ENCODE data around the gene CDH13. TPM values are rescaled to one million over a fixed set of nuclear protein-coding genes. Genes with fewer than 3 reads are reported as not detected.

The CDH13 gene
- polyA plus RNA-seq, 1 donor = 8.7 TPM

DNA sequence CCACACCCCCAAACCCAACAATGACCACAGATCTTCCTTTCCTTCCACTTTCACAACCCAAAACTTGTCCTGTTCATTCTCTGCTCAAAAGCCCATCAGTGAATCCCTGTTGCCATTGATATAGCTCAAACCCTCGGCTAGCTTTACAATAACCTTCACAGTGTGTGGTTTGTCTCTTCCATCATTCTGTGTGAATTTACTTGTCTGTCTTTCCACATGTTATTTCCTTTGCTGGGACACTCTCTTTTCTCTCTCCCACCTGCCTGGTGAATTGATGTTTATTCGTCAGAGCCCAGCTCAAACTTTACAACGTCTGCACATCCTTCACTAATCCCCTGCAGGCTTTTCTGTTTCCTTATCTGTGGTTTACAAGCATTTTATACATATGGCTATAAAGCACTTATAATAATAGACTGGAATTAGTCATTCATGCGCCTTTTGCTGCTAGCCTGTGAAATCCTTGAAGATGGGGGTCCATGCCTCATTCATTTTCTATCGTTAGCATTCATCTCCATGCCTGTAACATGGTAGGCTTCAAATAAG is 114.4 kb downstream of the CDH13 start:
- DNase-seq = no peak

DNA sequence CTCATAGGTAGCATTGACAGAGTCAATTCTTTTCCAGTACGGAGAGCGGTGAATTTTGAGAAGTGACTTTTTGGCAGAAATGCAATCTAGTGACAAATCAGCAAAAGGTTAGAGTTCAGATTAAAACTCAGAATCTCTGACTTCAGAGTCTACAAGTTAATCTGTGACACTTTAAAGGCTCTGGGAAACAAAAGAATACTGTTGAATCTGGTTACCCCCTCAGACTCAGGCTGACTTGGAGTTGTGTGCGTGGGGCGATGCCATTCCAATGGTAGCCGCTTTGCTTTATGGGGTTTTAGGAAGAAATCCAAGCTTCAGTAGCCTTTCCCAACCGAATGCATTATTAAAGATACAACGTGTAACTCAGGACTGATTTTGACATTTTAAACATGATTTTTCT is 118.2 kb downstream of the CDH13 start:
- no peak for DNase-seq

DNA sequence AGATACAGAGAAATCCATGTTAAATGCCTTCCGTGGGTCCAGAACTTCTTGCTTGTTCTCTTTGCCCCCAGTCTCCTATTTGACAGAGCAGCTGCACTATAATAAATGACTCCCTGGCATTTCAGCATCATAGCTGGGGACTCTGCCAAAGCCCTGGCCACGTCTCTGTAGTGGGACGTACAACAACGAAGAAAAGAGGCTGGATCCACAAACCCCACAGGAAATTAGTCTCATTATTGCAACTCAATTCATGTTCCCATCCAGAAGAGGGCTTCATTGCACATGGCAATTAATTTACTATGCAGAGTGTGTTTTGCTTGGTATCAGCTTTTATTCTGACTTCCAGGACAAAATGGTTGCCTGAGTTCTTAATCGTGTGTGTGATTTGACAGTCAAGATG is 121.3 kb downstream of the CDH13 start:
- DNase-seq = no peak

DNA sequence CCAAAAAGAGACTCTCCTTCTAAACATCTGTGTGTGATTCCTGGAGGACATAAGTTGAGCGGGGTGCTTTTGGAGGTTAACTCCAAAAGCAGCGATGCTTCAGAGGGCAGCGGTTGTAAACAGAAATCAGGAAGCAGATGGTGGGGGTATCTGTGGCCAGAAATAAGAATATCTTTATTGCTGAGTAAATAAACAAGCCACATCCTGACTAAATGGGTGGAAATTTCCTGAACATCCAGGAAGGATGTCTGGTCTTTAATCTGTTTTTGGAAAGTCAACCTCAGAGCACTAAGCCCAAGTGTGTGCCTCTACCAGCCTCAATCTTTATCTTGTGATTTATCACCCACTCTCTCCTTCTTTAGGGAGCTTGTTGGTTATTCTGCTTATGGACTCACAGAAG is 123.3 kb downstream of the CDH13 start:
- no peak for DNase-seq

DNA sequence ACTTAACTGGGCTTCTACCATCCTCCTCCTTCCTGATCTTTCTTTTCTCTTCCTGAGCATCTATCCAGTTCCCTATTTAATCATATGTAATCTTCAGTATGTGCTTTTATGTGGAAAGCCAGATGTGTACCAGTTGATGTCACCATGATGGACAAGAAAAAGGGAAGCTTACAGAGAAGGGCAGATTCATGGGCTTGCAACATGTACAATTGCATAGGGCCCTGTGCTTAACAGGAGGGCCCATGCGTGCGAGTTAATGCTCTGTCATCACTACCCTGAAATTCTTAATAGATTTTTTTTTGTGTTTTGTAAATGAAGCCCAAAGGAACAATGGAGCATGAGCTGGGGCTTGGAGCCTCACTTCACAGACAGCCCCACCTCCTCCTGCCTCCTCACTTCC is 124.3 kb downstream of the CDH13 start:
- DNase-seq = no peak

DNA sequence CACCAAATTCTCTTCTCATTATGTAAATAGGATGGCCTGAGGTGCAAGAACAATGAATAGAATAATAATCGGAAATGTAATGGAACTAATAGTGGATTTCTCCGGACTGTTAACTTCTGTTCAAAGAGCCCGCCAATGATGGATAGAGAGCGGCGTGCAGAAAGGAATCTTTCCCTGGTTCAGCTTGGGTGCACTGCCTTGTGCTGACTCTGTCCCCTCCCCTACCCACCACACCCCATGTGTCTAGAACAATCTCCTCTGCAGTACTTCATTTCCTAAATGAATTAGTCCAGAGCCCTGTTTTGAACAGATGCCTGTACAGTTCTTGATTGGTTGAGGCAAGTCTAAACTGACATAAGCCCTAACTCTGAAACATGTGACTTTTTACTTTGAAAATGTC is 125.4 kb downstream of the CDH13 start:
- no peak for DNase-seq

DNA sequence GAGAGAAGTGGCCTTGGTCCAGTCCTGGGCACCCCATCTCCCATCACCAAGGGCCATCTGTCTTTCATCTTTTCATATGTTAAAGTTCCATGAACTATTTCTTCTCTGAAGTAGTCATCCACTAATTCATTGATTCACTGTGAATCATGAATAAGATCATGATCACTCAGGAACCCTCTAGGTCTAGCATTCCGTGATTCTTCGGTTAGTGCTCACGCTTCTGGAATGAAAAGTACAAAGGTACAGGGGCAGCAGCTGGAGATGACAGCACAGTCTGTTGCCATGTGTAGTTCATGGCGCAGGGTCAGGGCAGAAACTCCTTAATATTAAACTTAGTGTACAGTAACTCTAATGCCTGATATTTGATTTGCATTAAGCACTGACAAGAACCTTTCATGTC is 127.1 kb downstream of the CDH13 start:
- DNase-seq = no peak

DNA sequence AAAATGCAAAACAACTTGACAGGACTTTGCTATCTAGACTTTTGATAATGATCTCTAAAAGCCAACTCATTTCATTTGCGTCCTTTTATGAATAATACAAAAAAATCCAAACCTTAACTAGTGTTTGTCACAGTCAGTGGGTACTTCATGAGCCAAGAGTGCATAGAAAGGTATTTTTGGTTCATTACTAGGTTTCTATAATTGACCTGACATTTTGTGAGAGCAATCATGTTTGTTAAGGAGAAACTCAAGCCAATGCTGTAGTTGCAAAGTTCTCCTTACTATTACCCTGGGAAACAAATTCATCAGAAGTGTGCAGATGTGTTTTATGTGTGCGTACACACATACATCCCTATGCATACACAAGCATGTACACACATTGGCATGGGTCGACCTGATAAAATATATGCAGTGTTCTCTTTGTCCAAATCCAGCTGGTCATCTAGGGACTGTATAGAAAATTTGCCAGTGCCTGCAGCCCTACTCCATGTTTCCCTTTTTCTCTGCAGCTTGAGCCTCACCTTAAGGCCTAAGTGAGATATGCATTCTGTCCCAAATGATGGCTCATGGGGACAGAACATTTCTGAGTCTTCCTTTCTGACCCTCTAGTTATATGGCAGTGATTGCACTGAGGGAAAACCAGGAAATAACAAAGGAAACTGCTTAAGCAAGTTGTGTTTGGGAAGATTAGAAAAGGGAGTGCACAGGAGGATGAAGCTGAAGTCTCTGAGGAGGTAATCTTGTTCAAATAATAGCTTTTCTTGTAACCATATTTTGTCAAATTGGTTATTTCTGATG is 128.1 kb downstream of the CDH13 start:
- no peak for DNase-seq

DNA sequence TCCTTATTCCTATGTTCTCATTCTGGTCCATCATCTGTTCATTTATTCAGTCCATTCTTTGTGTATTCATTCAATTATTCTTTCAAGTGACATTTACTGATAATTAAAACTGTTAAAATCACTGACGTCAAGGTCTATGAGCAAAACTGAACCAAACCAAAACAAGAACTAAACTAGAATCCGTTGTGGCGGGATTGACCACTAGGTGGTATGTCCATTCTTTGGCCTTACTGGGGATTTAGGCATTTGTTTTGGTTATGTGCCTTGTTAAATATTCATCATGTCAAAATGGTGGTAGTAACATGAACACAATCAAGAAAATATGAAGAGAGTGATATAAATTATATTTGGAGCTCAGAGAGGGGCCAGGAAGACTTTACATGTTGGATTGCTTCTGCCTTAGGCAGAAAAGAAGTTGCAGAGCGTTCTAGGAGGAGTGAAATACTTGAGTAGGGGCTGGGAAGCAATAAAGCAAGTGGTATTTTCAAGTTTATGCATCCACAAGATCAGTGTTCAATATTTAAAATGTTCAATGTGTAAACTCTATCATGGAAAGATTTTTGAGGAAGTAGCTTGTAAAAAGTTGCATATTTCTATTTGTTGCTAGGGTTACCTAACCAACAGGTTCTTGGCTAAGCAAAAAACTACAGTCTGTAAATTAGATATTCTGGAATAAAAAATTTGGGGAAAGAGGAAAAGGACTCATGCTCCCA is 129.0 kb downstream of the CDH13 start:
- no peak for DNase-seq

DNA sequence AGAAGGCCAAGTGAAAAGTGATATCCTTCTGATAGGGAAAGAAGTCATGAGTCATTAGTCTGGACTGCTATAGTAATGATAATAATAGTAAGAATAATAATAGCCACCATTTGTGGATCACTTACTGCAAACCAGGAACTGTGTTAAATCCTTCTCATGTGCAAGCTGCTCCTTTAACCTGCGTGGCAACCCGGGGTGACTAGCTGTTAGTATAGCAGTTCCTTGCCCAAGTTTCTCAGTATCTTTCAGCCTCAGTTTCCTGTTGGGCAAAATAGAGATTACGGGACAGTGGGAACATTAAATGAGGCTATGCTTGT is 129.5 kb downstream of the CDH13 start:
- no peak for DNase-seq

DNA sequence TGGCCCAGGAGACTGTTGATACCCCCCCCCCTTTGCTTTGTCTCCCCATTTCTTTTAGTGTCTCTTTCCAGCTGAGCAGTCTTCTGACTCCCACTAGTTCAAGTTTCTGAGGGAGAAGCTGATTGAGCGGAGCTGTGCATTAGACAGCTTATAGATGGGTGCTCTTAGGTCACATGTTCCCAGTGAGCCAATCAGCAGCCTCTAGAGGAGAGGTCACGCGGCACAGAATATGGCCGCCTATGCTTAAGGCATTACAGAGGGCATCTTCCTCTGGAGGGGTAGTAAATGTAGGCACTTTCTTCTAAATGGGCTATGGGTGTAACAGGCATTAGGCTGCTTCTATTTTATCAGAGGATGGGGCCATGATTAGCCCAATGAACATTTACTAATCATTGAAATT is 131.6 kb downstream of the CDH13 start:
- DNase-seq = no peak

DNA sequence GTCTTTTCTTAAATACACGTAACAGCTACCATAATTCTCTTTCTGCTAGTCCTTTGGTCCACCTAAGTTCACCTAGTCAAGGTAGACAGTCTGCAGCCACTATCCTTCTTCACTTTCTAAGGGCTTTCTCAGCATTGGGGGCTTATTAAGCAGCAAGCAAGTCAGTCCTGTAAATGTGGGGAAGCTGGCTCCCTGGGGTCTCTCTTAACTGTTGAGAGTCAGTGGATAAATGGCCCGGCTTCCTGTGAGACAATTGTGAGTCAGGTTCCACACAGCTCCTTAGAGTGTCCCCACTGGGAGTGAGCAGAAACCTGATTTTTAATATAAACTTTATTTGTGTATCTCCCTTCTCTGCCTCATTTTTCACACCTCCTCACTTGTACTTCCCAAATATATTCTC is 132.1 kb downstream of the CDH13 start:
- DNase-seq = no peak

DNA sequence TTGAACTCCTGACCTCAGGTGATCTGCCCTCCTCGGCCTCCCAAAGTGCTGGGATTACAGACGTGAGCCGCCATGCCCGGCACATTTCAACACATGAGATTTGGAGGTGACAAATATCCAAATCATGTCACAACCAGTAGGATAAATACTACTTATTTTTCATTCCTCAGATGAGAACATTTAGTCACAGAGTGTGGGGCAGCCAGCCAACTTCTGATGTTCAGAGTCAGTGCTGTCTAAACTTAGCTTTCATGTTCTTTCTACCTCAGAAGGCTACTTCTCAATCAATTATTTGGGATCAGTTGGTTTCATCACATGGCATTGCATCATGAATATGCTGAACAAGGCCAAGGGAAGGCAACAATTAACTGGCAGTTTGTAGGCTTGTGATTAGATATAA is 134.5 kb downstream of the CDH13 start:
- DNase-seq = no peak

DNA sequence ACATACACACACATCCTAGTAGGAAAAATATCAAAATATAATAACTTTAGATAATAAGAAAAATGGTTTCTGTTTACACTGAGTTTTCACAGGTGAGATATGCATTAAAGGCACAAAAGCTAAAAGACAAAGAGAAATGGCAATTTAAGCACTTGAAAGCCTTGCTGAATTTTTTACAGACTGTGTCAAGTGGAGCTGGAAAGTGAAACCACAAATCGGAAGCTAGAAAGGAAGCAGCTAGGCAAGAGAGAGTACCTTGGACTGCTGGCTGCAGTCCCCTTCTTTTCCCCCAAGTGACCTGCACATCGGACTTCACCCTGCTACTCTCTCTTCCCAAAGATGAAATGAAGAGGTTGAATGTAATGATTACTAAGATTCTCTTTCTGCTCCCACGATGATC is 135.1 kb downstream of the CDH13 start:
- no peak for DNase-seq

DNA sequence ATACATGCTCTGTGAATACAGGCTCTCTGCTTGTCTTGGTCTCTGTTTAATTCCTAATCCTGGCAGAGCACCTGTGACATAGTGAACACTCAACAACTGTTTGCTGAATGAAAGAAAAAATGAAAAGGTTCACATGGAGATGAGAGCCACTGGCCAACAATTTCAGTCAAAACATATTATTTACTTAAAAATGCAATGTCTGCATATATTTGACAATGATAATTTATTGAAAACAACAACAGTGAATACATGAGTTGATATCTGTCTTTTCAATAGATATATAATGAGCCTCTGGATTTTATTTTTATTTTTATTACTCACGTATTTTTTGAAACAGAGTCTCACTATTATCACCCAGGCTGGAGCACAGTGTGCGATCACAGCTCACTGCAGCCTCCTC is 136.6 kb downstream of the CDH13 start:
- no peak for DNase-seq

DNA sequence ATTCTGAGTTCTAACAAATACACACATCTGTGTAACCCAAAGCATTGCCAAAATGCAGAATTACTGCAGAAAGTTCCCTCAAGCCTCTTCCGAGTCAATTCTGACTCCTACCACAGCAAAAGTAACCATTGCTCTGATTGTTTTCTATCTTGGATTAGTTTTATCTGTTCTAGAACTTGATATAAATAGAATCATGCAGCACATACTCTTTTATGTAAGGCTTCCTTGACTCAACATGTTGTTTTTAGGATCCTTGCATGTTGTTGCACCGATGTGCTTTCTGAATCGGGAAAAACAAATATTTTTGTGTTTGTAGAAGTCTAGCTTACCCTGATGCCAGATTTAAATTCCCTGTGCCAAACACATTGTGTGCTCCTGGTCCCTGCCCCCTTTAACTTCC is 140.4 kb downstream of the CDH13 start:
- no peak for DNase-seq

DNA sequence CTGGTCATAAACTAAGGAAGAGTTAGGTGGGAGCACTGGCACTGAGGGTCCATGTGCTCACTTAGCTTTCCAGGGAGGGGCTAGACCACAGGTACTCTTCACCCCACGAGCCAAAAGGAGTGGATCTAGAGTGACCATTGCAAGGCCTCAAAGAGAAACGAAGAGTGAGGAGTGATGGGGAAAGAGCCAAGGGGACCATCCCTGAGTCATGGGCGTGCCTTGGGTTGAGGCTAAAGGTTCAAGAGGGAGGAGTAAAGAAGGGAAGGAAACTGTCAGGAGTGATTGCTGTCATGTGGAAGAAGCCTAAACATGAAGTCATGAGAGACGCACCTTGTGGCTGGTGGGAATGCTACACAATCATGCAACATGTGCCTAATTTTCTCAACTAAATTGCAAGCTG is 141.0 kb downstream of the CDH13 start:
- DNase-seq = no peak

DNA sequence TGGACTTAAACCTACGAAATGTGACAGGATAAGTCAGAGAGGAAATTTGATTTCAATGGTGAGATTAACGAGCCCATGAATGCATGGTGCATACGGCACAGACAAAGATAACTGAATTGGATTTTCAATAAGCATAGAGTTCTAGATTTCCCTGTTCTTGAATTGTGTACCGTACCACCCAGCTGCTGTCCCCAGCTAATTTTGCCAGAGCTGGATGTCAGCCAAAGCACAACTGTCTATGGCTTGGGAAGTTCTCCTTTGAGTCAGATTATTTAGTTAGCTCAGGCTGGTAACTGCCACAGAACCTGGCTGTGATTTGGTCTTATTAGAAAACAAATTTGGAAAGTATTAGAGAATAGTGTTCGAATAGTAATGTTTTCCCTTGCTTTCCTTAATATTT is 143.1 kb downstream of the CDH13 start:
- no peak for DNase-seq

DNA sequence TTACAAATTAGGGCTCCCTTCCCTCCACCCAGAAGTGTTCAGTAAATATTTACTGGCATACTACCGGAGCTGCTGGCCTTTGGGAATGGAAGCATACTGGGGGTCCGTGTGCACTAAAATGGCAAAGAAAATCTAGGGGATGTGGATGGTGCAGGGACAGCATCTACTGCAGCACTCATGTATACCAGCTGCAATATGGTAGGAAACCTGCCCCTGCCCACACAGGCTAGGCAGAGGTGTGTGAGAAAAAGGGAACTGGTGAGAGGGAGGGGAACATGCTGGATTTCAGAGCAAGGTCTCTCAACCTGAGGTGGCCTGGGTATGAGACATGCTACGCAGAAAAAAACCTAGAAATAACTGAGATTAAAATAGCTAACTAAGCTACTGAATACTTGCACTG is 145.4 kb downstream of the CDH13 start:
- no peak for DNase-seq

DNA sequence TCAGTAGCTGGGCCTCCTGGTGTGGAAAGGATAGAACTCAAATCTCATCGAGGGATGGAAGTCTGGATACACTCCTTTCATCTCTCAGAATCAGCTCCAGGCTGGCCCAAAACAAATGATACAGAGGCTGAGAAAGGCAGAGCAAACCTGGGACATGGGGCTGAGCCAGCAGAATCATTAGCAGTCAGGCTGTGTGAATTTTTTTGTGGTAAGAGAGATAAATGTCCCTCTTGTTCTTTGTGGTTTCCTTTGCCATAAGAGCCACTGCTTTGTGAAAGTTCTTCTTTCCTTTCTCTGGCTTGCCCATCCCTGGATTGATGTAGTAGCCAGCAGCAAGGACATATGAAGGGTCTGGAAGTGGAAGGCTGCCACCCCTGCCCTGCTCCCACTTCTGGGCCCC is 146.2 kb downstream of the CDH13 start:
- DNase-seq = no peak

DNA sequence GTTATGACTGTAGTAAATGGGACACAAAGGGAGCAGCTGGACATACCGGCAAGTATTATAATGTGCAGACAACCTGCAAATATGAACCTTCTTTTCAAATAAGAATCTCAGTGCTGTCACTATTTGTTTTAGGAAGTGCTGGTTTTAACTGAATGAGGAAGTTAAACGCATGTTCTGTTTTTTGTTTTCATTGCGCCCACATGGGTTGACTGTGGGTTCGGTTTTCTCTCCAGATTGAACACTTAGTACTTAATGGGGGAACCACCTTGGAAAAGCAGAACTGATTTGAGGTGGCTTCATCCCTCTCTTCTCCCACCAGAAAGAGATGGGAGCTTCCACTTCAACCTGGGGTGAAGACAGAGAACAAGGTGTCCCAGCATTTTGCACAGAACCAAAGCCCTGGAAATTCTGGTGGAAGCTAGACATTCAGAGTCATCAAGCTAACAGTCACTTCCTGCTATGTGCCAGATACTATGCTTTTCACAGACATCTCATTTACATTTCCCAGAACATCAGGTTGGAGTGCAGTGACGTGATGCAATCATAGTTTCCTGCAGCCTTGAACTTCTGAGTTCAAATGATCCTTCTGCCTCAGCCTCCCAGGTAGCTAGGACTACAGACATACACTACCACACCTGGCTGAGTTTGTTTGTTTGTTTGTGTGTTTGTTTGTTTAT is 149.8 kb downstream of the CDH13 start:
- DNase-seq = no peak

DNA sequence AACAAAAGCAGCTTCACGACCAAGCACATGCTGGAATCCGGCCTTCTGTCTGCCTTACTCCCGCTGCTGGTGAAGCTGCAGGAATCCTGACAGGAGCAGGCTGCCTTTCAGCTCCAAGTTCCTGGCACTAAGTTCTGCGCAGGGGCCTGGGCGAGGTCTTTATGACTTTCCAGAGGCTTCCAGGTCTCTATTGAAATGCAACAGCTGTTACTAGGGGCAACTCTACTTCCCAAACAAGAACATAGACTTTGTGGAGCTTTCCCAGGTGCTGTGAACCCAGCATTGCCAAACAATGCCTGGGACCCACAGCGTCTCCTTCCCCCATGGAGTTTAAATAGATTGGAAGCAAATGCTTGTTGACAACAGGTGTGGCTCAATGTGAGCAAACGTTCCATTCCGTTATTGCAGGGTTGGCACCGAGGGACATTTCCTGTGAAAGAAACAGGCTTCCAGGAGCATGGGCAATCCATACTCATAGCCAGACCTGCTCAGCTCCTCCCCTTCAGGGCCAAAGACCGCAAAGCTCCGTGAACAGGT is 156.0 kb downstream of the CDH13 start:
- DNase-seq = no peak

DNA sequence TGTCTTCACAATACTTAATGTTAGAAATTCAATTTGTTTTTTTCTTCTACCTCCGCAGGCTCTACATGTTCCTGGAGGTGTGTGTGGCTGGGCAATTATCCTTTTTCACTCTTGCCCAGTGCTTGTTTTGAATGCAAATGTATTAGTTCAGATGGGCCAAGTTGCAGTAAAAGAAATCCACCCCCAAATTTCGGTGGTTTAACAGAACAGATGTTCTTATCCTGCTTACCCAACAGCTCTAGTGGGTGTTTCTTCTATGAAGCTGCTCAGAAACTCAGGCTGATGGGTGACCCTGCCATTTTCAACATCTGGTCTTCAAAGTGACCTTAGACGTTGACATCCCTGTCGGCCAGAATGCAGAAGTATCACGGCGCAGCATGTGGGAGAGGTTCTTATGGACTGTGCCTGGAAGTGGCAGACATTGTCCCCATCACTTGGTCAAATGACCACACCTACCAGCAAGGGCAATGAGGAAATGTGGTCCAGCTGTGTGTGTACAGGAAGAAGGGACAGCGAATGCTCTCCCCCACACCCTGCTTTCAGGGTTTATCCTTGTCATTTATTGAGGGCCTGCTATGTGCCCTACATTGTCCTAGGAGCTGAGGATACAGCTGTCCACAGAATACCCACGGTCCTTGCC is 157.3 kb downstream of the CDH13 start:
- no peak for DNase-seq

All from left kidney (tissue), 2 donors.